GM18502 (cell line): ENCODE data around the gene LIN52.

Experiments
- ATAC-seq: cut with Tn5 transposase; IDR thresholded peaks from one replicate; pipeline ENCODE4 v1.9.1; 2021; ENCODE audit warnings: mild to moderate bottlenecking; ENCODE audit not compliant: unreplicated experiment, poor library complexity

LIN52 gene

DNA sequence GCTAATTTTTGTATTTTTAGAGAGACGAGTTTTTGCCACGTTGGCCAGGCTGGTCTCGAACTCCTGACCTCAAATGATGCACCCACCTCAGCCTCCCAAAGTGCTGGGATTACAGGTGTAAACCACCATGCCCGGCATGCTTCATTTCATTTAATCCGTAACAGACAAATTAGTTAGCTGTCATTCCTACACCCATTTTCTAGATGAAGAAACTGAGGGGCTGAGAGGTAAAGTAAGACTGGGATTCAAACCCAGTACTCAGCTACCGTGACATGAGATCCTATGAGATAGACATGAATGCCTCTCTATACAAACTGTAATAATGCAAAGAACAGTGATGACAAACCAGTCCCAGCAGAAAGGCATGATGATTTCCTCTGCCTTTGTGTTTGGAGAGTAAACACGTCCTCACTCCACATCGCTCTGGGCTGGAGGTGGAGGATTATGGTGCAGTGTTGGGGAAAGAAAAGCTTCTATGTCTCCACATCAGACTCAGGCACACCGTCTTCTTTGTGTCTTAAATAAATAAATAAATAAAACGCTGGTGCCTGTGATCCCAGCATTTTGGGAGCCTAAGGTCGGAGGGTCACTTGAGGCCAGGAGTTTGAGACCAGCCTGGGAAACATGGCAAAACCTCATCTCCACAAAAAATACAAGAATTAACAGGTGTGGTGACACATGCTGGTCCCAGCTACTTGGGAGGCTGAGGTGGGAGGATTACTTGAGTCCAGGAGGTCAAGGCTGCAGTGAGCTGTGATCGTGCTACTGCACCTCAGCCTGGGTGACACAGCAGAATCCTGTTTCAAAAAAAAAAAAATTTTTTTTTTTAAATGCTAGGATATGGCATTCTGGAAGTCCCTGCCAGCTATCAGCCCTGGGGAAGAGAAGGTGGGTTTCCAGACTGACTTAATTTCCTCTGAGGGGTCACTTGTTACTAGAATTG is 164.9 kb downstream of the LIN52 start:
- ATAC-seq = no peak
